HG03378 (cell line): ENCODE measurements around the gene LBX1.

ENCODE experiments used
- ATAC-seq: cut with Tn5 transposase; IDR thresholded peaks from one replicate; pipeline ENCODE4 v1.9.1; 2021; ENCODE audit warnings: mild to moderate bottlenecking, moderate library complexity; ENCODE audit not compliant: unreplicated experiment

The LBX1 gene

DNA sequence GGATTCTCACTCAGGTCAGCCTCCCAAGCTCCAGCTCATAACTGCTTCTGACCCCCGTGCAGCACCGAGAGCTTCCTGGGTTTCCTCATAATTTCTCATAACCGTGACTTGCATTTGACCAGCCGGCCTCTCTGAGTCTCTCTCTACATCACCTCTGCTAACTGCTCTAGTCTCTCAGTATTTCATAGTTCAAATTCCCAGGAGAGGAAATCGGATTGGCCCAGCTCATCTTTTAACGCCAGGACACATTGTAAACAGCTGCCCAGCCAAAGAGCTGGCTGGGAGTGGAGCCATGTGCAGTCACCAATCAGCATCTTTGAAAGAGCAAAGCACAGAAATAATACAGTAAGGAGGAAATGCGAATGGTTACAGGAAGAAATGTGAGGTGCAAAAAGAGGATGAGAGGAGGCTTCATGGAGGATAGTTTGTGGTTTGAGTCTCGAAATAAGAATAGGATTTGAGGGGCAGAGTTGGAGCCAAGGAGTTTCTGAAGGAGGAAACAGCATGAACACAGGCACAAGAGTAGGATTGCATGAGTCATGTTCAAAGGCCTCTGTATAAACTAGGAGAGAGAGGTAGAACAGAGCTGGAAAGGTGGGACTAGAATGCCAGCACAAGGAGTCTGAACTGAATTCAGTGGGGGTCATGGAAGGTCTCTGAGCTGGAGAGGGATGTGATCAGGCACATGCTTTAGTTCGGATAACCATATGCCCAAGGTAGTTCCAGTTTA is 15.2 kb upstream of the LBX1 start:
- no peak for ATAC-seq

DNA sequence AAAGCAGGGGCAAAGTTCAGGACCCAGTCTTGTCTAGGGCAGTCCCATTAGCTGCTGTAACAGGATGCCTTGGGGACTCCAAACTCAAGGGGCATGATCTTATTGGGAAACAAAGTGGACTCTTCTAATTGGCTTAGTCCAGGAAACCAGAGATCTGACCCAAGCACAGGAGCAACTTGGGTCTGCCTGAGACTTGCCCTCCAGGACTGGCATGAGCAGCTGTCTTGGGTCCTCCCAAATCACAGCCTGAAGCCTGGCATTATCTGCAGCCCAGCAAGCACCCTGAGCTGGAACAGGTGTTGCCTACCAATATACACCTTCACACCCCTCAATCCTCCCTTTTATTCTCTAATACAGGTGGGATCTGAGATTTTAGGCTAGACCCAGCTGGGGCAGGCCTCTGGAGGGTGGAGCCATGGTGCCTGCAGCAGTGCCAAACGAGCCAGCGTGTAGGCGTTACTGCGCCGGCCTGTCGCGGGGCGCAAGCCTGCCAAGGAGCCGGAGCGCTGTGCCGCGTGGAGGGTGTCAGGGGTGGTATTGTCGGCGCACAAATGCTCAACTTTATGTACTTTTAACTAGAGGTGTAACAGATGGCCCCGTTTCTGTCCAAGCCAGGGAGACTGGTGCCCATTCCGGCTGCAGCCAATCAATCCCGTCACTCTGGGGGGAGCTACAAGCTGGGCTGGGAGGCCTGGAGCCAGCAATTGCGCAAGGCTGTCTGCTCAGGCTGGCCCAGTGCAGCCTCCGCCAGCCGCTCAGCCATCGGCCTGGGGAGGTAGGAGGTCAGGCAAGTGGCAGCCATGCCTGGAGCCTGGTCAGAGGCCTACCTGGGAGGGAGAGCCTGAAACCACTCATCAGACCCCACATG is 12.8 kb upstream of the LBX1 start:
- no peak for ATAC-seq

DNA sequence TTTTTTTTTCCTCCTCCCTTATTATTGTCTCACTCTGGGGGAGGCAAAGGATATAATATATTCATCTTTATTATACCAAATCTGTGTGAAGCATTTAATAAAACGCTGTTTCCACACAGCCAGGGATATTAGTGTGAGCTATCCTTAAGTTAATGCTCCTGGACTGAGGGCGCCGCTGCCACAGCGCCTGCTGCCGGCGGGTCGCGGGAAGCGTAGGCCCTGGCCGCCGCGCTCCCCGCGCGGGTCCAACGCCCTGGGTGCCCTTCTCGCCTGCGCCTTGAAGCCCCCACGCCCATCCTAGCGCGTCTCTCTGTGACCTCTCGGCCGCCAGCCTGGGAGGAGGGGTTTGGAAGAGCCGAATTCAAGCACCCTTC is 9.5 kb upstream of the LBX1 start:
- ATAC-seq, result no peak

DNA sequence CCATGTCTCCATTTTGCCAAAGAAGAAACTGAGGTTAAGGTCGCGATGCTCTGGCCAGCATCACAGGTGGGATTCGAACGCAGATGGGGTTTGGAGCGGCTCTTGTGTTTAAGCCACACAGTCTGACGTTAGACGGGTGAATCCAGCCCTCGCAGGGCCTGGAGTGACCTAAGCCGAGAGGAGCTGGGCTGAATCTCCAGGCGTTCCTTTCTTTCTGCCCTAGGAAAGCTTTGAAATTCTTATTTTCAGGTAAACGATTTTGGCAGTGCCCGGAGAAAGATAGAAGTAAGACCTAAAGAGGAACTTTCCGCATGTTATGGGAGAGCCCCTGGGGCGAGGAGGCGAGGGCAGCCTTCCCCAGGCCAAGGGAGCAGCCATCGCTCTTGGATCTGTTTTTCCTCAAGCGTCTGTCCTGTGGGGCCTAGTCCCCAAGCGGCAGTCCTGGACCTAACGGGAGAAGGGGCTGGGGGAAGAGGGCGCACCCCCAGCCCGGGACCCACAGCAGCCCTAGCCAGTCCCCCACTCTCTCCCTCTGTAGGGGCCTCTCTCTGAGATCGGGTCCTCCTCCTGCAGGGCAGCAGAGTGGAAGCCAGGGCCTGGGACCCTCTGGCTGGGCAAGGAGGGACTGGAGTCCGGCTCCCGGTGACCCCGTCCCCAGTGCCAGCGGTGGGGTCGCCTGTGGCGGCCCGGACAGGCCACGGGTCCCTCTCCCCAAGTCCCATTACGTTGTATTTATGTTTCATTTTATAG is 8.9 kb upstream of the LBX1 start:
- ATAC-seq, result no peak

DNA sequence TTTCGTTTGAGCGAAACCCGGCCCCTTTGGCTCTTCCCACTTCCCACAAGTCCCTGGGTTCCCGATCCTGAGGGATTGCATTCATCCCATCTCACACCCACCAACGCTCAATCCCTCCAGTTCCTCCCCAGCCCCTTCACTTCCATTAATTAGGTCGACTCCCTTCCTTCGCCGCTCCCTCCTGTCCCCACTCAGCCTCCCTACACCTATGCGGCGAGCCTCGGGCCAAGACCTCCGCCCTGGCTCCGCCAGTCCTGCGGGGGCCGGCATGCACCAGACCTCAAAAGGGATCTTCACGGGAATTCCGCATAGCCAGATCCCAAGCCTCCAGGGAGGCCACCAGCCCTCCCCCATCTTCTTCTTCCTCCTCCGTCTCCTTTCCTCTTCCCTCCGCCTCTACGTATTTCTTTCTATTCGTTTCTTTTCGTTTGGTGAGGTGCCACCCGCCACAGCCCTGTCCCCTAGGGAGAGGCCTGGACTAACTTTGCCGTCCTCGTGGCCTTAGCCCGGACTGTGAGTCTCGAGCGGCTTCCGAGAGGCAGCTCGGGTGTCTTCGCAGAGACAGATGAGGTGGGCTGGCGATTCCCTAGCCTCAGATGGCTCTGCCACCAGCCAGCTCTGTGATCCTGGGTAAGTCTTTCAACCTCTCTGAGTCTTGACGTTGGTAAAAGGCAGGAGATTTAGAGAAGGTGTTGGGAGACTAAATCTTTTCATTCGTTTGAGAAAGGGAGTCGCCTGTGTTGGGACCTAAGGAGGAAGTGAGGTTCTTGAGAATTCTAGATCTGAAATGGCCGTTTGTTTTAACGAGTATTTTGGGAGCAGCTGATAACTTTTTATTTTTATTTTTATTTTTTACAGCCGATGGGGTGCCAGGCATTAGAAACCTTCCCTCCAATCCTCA is 8.1 kb upstream of the LBX1 start:
- ATAC-seq, result no peak

DNA sequence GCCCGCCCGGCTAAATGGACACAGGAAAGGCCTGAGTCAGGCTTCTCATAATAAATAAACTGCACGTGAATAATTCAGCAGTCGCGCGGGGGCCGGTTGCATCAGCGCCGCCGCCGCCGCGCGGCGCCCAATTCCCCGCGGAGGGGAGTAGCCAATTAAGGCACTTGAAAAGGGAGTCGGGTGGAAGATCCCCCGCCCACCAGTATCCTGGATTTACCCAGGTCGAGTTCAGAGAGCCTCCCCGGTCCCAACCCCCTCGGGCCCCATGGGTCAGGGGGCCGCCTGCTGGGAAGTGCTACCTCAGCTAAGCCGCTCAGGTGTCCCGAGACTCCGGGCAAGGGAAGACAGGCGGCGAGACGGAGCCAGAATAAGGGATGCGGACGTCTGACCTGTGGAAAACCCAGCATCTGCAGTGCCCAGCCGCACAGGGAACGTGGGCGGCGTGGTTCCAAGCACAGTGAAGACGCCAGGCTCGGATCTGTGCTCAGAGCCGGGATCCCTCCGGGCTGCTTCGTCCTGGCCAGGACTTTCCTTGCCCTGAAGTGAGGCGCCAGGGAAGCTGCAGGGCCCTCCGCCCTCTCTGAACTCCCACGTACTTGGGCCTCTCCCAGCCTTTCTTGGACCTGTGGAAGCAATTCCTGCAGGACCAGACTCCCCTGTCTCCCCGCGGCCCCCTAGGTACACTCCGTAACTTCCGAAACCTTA is 7.3 kb upstream of the LBX1 start:
- no peak for ATAC-seq

DNA sequence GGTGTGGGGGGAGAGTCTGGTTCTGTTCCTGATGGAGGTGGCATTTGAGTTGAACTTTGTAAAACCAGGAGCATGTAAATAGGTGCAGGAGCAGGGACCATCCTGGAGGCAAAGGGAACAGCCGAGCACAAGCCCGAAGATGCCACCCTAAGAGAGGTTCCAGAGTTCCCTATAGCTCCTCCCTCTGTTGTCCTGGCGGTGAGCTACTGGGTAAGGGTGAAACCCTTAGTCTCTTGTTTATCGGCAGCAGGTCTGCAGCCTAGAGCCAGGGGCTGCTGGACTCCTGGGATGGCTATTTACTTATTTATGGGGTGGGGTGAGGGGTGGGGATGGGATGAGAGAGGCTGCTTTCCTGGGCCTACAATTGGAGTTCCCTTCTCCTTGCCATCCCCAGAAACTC is 6.5 kb upstream of the LBX1 start:
- no peak for ATAC-seq

DNA sequence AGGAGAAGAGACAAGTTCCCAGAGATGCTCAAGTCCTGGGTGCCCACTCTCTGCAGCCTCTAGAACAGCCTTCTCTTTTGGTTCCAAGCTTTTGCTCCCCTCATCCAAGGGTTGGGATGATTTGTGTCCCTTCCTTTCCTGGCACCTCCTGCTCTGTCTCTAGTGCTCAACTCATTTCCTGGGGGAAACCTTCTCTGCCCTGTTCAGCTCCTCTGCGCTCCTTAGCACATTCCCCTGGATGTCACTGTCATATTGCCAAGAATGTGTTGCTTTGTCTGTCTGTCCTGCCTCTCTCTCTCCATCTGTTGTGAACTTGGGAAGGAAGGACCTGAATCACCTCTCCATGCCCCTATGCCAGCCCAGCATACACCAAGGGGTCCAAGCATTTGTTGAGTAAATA is 5.1 kb upstream of the LBX1 start:
- no peak for ATAC-seq

DNA sequence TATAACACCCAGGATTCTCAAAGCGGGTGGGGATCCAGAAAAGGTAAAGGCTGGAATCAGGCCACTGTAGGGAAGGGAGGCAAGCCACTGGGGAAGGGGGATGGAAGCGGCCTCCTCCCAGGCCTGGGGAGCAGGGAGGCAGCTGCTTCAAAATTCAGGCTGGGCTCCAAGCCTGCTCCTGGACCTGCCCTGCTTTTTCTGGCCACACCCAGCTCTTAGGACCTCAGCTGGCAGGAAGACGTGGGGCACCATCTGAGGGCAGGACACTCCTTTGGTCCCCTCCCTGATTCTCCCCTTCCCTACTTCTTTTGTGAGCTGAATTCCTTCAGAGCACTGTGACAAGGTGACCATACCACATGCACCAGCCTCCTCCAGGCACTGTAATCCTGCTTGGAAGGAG is 4.6 kb upstream of the LBX1 start:
- no peak for ATAC-seq

DNA sequence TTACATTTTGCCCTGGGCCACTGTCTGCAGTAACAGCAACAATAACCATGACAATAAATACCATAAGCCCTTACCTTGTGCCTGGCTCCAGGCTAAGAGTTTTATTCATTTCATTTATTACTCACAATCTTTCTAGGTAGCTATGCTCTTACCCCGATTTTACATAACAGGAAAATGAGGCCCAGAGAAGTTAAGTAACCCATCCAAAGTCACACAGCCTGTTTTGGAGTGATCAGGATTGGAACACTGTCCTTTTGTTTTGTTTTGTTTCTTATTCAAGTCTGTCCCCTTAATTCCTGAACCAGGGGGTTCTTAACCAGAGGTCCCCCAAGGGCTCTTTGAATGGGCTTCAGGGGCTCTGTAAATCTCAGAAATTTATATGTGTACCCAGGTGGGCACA is 4.2 kb upstream of the LBX1 start:
- ATAC-seq, result no peak

DNA sequence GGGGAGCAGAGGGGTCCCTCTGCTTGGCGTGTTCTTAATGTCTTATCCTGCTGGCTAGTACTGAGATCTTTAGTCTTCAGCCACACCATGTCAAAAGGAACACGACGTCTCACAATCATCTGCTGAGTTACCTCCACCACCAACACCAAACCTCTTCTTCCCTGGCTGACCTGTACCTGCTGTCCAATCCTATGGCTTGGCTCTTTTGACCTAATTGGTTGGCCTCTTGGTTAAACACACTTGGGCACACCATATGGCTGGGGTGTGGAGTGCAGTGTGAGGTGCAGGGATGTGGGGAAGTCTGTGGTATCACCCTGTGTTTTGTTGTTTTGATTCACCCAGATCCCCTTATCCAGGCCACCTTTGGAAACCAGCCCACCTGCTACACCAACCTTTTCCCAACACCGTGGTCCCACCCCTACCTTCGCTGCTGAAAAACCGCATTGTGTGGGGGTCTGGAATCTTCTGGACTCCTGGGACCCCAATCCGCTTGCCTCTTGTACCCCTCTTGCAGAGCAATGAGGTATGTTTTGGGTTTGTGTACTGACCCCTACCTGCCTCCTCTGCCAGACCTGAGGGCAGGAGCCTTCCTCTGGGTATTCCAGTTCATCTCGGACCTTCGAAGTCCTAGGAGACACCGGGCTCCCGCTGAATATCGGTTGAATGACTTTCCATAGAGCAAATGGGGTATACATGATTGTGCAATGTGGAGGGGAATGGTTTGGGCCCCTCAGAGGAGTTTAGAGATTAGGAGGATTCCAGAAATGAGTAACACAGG is 2.8 kb upstream of the LBX1 start:
- ATAC-seq, result no peak

DNA sequence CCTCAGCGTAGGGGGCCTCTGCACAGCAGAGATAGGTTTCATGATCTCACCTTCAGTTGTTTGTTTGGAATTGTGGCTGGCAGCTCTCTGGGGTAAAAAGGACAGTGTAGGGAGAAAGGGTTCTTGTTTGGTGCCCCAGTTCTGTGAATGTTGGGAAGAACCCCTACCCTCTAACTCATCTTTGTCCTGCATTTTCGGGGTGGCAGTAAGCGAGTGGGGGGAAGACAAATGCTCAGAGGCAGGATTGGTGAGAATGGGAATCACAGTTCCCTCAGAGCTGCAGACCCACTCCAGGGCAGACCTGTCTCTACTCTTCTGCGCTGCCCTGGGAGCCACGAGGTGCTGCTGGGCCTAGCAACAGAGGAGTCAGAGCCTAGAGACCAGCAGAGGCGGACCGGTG is 1.8 kb upstream of the LBX1 start:
- ATAC-seq, result no peak

DNA sequence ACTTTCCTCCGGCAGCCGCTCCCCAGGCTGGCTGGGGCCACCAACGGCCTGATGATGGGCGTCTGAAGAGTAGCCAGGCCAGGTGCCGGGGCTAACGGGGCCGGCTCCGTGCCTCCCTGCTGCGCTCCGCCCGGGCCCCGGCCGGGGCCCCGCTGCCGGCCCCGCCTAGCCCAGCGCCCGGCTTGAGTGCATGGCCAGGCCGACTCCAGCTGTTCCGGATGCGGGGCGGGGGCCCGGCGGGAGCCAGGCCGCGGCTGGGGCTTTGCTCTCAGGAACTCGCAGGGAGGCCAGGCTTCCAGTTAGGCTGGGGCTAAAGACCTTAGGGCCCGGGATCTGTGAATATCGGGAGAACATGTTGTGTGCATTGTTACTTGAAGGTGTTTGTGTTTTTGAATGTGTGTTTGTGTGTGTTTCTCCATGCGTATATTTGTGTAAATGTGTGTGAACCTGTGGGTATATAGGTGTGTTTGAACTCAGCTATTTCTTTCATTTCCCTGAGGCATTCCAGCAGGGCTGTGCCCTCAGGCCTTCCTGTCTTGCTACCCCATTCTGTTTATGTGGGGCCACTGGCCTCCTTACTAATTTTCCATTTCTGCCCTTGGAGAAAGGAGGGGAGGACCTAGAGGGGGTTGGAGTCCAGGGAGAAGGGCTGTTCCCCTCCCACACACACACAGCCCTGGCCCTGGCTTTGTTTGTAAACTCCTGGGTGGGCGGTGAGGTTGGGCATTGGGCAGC is 1.1 kb upstream of the LBX1 start:
- ATAC-seq, result no peak

DNA sequence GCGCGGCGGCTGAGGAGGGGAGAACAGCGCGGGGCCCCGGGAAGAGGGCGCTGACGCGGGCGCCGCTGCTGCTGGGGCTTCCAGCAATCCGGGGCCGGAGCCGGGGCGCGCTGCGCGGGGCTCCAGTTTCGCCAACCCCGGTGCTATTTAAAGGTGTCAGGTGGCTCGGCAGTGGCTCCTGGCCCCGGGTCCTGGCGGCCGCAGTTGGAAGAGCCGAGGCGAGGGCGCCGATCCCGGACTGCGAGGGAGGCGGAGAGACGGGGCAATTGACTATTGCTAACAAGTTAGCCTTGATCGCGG is 347 bp downstream of the LBX1 start:
- no peak for ATAC-seq

DNA sequence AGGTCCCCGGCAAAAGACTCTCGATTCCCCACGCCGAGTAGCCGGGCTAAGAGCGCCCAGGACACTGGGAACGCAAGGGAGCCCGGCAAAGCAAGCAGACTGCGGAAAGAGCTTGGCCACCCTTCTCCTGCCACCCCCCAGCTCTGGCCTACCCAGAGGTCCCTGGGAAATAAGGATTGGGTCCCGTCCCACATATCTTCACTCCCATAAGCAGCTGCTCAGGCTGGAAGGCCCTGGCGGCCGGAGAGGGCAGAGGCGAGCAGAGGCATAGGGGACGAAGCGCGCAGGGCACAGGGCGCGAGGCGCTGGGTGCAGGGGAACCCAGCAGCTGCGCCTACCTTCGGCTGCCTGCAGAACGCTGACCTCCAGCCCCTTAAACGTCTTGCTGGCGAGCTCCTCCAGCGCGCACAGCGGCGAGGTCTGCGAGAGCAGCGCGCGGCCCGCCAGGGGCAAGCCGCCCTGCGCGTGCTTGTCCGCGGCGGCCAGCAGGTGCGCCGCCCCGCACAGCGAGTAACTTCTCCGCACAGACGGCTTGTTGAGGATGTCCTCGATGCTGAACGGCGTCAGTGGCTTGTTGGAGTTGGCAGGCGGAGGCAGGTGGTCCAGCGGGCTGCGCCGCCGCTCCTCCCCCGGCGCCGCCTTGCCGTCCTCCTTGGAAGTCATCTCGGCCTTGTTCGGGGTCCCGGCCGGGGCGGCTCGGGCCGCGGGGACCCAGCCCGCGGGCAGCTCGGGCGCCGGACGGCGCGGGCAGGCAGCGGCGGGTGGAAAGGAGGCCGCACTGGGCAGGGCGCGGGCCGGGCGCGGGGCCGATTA is 904 bp downstream of the LBX1 start:
- no peak for ATAC-seq

DNA sequence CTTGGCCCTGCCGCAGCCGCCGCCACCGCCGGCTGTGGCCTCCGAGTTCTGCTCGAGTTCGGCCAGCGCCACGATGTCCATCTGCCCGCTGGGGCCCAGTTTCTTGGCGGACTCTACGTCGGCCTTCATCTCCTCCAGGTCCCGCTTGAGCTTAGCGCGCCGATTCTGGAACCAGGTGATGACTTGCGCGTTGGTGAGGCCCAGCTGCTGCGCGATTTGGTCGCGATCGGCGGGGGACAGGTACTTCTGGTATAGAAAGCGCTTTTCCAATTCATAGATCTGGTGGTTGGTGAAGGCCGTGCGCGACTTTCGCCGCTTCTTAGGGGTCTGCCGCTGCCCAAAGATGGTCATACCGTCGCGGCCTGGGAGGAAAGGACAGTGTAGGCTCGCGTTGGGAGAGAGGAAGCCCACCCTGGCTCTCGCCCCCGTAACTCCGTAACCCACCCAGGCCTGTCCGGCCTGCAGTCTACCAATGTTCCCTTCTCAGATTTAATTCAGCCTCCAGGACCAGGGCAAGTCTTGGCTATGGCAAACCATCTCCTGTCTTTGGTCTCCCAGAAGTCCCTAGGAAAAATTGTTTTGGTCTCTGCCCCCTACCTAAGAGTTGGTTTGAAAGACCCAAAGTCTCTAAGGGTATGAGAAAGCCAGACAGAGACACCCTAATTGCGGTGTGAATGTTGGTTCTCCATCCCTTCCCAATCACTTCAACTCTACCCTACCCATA is 1.7 kb downstream of the LBX1 start:
- no peak for ATAC-seq
